ENCODE results near the gene LMNA. TPM values are rescaled to one million over a fixed set of nuclear protein-coding genes. Genes with fewer than 3 reads are reported as not detected.
"Not testable (repeated sequence)": the region's sequence is repeated elsewhere in the genome, so short reads cannot be mapped to it uniquely, and the experiment has no call there.

Gene LMNA
- total and polyA plus RNA-seq, 11 donors: 223 to 396 (median 273) TPM

DNA sequence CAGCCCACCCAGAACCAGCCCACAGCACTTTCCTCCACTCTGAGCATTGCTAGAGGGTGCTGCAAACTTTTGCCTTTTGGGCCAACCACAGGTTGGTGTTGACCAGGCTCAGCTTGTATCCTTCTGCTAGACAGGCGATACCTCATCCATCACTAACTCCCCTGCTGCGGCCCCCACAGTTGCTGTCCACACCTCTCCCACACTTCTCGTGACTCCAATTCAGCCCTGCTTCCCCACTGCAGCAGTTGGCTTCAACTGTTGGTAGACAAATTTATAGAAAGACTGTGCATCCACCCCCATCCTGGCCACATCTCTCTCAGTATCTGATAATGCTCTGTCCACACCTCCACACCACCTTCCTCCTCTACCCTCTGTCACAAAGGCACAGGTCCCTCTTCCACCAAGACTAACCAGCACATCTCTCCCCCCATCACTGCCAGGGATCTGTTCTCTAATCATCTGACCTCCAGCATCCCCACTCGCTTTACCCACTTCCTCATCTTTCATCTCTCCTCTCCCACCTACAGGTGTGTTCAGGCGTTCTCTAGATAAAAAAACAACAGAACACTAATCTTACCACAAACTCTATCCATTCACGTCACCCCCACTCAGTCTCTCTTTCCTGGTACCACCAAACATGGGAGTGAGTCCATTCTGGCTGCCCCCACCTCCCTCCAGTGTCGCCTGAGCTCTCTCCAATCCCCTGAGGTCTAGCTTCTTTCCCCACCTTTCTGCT is 63.6 kb downstream of the LMNA start:
- TF ChIP-seq, protein P1, sequence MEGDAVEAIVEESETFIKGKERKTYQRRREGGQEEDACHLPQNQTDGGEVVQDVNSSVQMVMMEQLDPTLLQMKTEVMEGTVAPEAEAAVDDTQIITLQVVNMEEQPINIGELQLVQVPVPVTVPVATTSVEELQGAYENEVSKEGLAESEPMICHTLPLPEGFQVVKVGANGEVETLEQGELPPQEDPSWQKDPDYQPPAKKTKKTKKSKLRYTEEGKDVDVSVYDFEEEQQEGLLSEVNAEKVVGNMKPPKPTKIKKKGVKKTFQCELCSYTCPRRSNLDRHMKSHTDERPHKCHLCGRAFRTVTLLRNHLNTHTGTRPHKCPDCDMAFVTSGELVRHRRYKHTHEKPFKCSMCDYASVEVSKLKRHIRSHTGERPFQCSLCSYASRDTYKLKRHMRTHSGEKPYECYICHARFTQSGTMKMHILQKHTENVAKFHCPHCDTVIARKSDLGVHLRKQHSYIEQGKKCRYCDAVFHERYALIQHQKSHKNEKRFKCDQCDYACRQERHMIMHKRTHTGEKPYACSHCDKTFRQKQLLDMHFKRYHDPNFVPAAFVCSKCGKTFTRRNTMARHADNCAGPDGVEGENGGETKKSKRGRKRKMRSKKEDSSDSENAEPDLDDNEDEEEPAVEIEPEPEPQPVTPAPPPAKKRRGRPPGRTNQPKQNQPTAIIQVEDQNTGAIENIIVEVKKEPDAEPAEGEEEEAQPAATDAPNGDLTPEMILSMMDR (IDR thresholded peaks at IDR 0.05): no peak
- TF ChIP-seq POLR2A (IDR thresholded peaks at IDR 0.05): no peak
- Histone ChIP-seq H3K9me3 (no peaks in the 10 kb centered on the region), H3K27ac (no peak overlapping the region), H3K27me3 (peaks cover 0 to 13% (median 0%) of the 10 kb centered on the region in 9 donors), H3K36me3 (peaks cover 0 to 25% (median 0%) of the 10 kb centered on the region in 9 donors), H3K4me3 (no peak overlapping the region), H3K4me1 (no peaks in the 10 kb centered on the region)
- no peak for DNase-seq
- intact Hi-C loops (cut with DNase I): no loop called here
- 65 to 82% (median 78%) methylated on average over 7 of the region's 7 CpGs for WGBS, 4 donors
- ATAC-seq: no peak

DNA sequence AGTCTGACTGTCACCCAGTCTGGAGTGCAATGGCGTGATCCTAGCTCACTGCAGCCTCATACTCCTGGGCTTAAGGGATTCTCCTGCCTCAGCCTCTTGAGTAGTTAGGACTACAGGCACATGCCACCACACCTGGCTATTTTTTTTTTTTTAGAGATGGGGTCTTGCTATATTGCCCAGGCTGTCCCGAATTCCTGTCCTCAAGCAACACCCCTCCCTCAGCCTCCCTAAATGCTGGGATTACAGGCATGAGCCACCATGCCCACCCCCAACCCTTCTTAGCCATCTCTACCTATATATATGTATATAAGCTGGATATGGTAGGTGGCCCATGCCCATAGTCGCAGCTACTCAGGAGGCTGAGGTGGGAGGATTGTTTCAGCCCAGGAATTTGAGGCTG is 66.0 kb downstream of the LMNA start:
- no peak for DNase-seq
- TF ChIP-seq, protein P1 (IDR thresholded peaks at IDR 0.05): no peak
- TF ChIP-seq POLR2A (IDR thresholded peaks at IDR 0.05): no peak
- no peak overlapping the region for H3K4me3 ChIP-seq

DNA sequence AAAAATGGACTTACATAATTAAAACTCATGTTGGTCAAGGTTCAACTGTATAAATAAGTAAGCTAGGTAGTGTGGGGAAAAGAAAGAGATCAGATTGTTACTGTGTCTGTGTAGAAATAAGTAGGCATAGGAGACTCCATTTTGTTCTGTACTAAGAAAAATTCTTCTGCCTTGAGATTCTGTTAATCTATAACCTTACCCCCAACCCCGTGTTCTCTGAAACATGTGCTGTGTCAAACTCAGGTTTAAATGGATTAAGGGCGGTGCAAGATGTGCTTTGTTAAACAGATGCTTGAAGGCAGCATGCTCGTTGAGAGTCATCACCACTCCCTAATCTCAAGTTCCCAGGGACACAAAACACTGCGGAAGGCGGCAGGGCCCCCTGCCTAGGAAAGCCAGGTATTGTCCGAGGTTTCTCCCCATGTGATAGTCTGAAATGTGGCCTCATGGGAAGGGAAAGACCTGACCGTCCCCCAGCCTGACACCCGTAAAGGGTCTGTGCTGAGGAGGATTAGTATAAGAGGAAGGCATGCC is 66.9 kb downstream of the LMNA start:
- DNase-seq; H3K27ac ChIP-seq; H3K36me3 ChIP-seq; ATAC-seq; H3K4me1 ChIP-seq; H3K9me3 ChIP-seq; intact Hi-C loops (cut with DNase I); H3K4me3 ChIP-seq: not testable (repeated sequence)
- WGBS, 4 donors: 30 to 55% (median 35%) methylated on average over 4 to 8 of the region's 8 CpGs
- H3K27me3 ChIP-seq: peaks cover 0 to 13% (median 0%) of the 10 kb centered on the region in 9 donors

More for the DNA sequence above, 66.0 kb downstream of the LMNA start:
- Histone ChIP-seq H3K4me1 (no peaks in the 10 kb centered on the region), H3K36me3 (peaks cover 0 to 10% (median 0%) of the 10 kb centered on the region in 9 donors), H3K27ac (no peak overlapping the region), H3K9me3 (no peaks in the 10 kb centered on the region), H3K27me3 (peaks cover 0 to 13% (median 0%) of the 10 kb centered on the region in 9 donors)
- WGBS, 4 donors: 88 to 97% (median 94%) methylated on average over 3 of the region's 3 CpGs
- ATAC-seq: no peak
- intact Hi-C loops (cut with DNase I): no loop called here

DNA sequence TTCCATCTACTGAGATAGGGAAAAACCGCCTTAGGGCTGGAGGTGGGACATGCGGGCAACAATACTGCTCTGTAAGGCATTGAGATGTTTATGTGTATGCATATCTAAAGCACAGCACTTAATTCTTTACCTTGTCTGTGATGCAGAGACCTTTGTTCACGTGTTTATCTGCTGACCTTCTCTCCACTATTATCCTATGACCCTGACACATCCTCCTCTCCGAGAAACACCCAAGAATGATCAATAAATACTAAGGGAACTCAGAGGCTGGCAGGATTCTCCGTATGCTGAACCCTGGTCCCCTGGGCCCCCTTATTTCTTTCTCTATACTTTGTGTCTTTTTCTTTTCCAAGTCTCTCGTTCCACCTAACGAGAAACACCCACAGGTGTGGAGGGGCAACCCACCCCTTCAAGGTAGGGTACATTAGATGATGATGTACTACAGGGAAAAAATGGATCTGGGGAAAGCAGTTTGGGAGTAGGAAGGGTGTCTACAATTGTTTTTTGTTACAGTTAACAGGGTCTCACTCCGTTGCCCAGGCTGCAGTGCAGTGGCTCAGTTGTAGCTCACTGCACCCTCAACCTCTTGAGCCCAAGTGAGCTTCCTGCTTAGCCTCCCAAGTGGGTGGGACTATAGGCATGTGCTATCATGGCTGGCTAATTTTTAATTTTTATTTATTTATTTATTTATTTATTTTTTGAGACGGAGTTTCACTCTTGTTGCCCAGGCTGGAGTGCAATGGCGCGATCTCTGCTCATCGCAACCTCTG is 67.7 kb downstream of the LMNA start:
- intact Hi-C loops (cut with DNase I); DNase-seq; H3K27ac ChIP-seq; H3K9me3 ChIP-seq; H3K36me3 ChIP-seq; H3K4me3 ChIP-seq; ATAC-seq; H3K4me1 ChIP-seq: not testable (repeated sequence)
- peaks cover 0 to 13% (median 0%) of the 10 kb centered on the region in 9 donors for H3K27me3 ChIP-seq
- WGBS, 4 donors: 74 to 77% (median 75%) methylated on average over 12 of the region's 12 CpGs

DNA sequence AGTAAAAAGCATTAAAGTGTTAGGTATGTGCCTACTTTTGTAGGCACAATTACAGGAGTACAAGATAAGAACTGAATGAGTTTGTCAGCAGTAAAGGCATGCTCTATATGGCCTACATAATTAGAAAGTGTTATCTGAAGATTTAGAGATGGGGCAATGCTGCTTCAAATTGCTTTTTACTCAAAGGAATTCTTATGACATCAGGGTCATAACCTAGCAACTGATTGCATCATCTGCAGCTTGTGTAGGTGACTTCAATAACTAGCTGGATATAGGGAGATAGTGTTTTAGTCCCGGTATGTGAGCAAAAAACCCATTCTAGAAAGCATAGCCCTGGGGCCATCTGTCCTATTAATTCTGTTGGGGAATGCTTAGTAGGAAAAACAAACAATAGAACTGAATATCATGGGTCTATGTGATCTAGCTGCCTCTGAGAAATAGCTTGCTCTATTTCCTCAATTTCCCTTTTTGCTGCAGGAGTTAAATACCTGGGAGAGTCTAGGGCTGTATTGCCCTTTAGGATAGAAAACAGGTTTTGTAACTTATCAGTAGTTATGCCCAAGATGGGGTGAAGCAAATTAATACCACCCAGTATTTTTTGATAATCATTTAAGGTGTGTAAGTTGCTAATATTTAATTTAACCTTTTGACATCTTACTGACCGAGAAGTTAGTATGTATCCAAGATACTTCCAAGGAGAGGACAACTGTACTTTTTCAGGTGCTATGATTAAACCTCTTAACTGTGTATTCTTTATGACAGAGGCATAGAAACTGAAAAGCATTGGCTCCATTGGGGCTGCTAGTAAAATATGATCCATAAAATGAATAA is 72.1 kb downstream of the LMNA start:
- H3K36me3 ChIP-seq; H3K27me3 ChIP-seq; ATAC-seq; H3K4me1 ChIP-seq; H3K9me3 ChIP-seq; DNase-seq; H3K4me3 ChIP-seq; H3K27ac ChIP-seq; intact Hi-C loops (cut with DNase I): not testable (repeated sequence)
- 84 to 94% (median 89%) methylated on average over 2 of the region's 2 CpGs for WGBS, 4 donors

Other genes with a start within 250 kb of the LMNA start
- gene RIT1, start 203.4 kb upstream of the LMNA start, total RNA-seq: 10 to 100 TPM; 15.1 to 33.3 (median 20.0) TPM
- gene RIT1, start 203.4 kb upstream of the LMNA start, polyA plus RNA-seq: 10 to 100 TPM in 1 of 2 donors, 1 to 10 TPM in 1; 8.1 to 20.1 TPM
- gene KHDC4, start 180.3 kb upstream of the LMNA start, total RNA-seq: 10 to 100 TPM; 16.9 to 28.0 (median 22.6) TPM
- 10 to 100 TPM; 17.4 to 19.1 TPM for gene KHDC4, start 180.3 kb upstream of the LMNA start, polyA plus RNA-seq
- gene RXFP4, start 173.1 kb upstream of the LMNA start, total RNA-seq: not detected
- under 1 TPM in 1 of 2 donors, not detected in 1; 0.07 TPM for gene RXFP4, start 173.1 kb upstream of the LMNA start, polyA plus RNA-seq
- gene ARHGEF2, start 136.2 kb upstream of the LMNA start, total RNA-seq: 10 to 100 TPM; 34.7 to 98.6 (median 61.6) TPM
- gene ARHGEF2, start 136.2 kb upstream of the LMNA start, polyA plus RNA-seq: 10 to 100 TPM; 23.9 to 28.8 TPM
- gene SSR2, start 93.8 kb upstream of the LMNA start, total RNA-seq: 100 to 1,000 TPM in 4 of 9 donors, 10 to 100 TPM in 5; 67.7 to 174 (median 81.2) TPM
- gene SSR2, start 93.8 kb upstream of the LMNA start, polyA plus RNA-seq: 100 to 1,000 TPM in 1 of 2 donors, 10 to 100 TPM in 1; 63.9 to 282 TPM
- 10 to 100 TPM; 21.0 to 34.1 (median 26.9) TPM for gene UBQLN4, start 60.9 kb upstream of the LMNA start, total RNA-seq
- 10 to 100 TPM; 15.1 to 37.3 TPM for gene UBQLN4, start 60.9 kb upstream of the LMNA start, polyA plus RNA-seq
- gene LAMTOR2, start 59.9 kb upstream of the LMNA start, total RNA-seq: 10 to 100 TPM; 51.5 to 83.2 (median 61.4) TPM
- gene LAMTOR2, start 59.9 kb upstream of the LMNA start, polyA plus RNA-seq: 100 to 1,000 TPM in 1 of 2 donors, 10 to 100 TPM in 1; 88.6 to 106 TPM
- gene RAB25, start 53.6 kb upstream of the LMNA start, total RNA-seq: not detected
- gene RAB25, start 53.6 kb upstream of the LMNA start, polyA plus RNA-seq: under 1 TPM in 1 of 2 donors, not detected in 1; 0.38 TPM
- gene MEX3A, start 32.2 kb upstream of the LMNA start, total RNA-seq: under 1 TPM; 0.12 to 0.53 (median 0.32) TPM
- under 1 TPM; 0.15 to 0.42 TPM for gene MEX3A, start 32.2 kb upstream of the LMNA start, polyA plus RNA-seq
- 10 to 100 TPM in 1 of 9 donors, 1 to 10 TPM in 5, under 1 TPM in 3; 0.60 to 10.2 (median 1.6) TPM for gene SEMA4A, start 38.9 kb downstream of the LMNA start, total RNA-seq
- 1 to 10 TPM in 1 of 2 donors, under 1 TPM in 1; 0.90 to 1.8 TPM for gene SEMA4A, start 38.9 kb downstream of the LMNA start, polyA plus RNA-seq
- gene SLC25A44, start 79.4 kb downstream of the LMNA start, total RNA-seq: 10 to 100 TPM; 16.4 to 27.4 (median 20.5) TPM
- gene SLC25A44, start 79.4 kb downstream of the LMNA start, polyA plus RNA-seq: 10 to 100 TPM in 1 of 2 donors, 1 to 10 TPM in 1; 5.8 to 29.3 TPM
- 100 to 1,000 TPM in 1 of 9 donors, 10 to 100 TPM in 8; 57.8 to 116 (median 62.4) TPM for gene PMF1, start 98.3 kb downstream of the LMNA start, total RNA-seq
- 100 to 1,000 TPM; 104 to 122 TPM for gene PMF1, start 98.3 kb downstream of the LMNA start, polyA plus RNA-seq
- gene BGLAP, start 127.5 kb downstream of the LMNA start, total RNA-seq: under 1 TPM in 6 of 9 donors, not detected in 3; 0.37 to 0.99 (median 0.65) TPM
- gene BGLAP, start 127.5 kb downstream of the LMNA start, polyA plus RNA-seq: under 1 TPM; 0.32 to 0.57 TPM
- gene PAQR6, start 133.3 kb downstream of the LMNA start, total RNA-seq: 1 to 10 TPM in 3 of 9 donors, under 1 TPM in 4, not detected in 2; 0.42 to 1.9 (median 0.92) TPM
- gene PAQR6, start 133.3 kb downstream of the LMNA start, polyA plus RNA-seq: under 1 TPM; 0.26 to 0.61 TPM
- 100 to 1,000 TPM in 1 of 9 donors, 10 to 100 TPM in 8; 60.6 to 104 (median 89.4) TPM for gene SMG5, start 168.1 kb downstream of the LMNA start, total RNA-seq
- gene SMG5, start 168.1 kb downstream of the LMNA start, polyA plus RNA-seq: 10 to 100 TPM; 56.3 to 94.3 TPM
- 1 to 10 TPM in 7 of 9 donors, under 1 TPM in 2; 0.83 to 2.7 (median 1.3) TPM for gene TMEM79, start 169.6 kb downstream of the LMNA start, total RNA-seq
- gene TMEM79, start 169.6 kb downstream of the LMNA start, polyA plus RNA-seq: 1 to 10 TPM; 1.2 to 1.6 TPM
- gene GLMP, start 181.0 kb downstream of the LMNA start, total RNA-seq: 10 to 100 TPM in 8 of 9 donors, 1 to 10 TPM in 1; 9.1 to 63.8 (median 16.7) TPM
- 10 to 100 TPM; 12.8 to 14.4 TPM for gene GLMP, start 181.0 kb downstream of the LMNA start, polyA plus RNA-seq
- gene VHLL, start 184.6 kb downstream of the LMNA start, total RNA-seq: not detected
- gene VHLL, start 184.6 kb downstream of the LMNA start, polyA plus RNA-seq: not detected
- 100 to 1,000 TPM; 105 to 152 (median 143) TPM for gene CCT3, start 223.6 kb downstream of the LMNA start, total RNA-seq
- 100 to 1,000 TPM in 1 of 2 donors, 10 to 100 TPM in 1; 83.1 to 246 TPM for gene CCT3, start 223.6 kb downstream of the LMNA start, polyA plus RNA-seq
- gene TSACC, start 223.8 kb downstream of the LMNA start, total RNA-seq: under 1 TPM in 2 of 9 donors, not detected in 7; 0.36 to 0.81 TPM
- not detected for gene TSACC, start 223.8 kb downstream of the LMNA start, polyA plus RNA-seq